ENCODE results near the gene ANXA1. TPM values are rescaled to one million over a fixed set of nuclear protein-coding genes. Genes with fewer than 3 reads are reported as not detected.

The ANXA1 gene
- total RNA-seq, 1 experiment from 2014 or later, result 2.1 TPM

GRCh38 chr9:73114958-73115357, 36.7 kb upstream of the ANXA1 start (continued):
- TF ChIP-seq PREB (CRISPR knock-in tag; IDR thresholded peaks at IDR 0.05; ENCODE audit: borderline replicate concordance), result no peak
- TF ChIP-seq SMAD4 (CRISPR knock-in tag; IDR thresholded peaks at IDR 0.05), result no peak
- no peak for TF ChIP-seq E2F1 (CRISPR knock-in tag; IDR thresholded peaks at IDR 0.05)
- no peak for TF ChIP-seq ARID4B (CRISPR knock-in tag; IDR thresholded peaks at IDR 0.05; ENCODE audit: borderline replicate concordance)
- TF ChIP-seq TEAD1 (CRISPR knock-in tag; IDR thresholded peaks at IDR 0.05), result no peak
- no peak for TF ChIP-seq ZNF232 (CRISPR knock-in tag; IDR thresholded peaks at IDR 0.05)
- TF ChIP-seq ZNF671 (CRISPR knock-in tag; IDR thresholded peaks at IDR 0.05), result no peak
- TF ChIP-seq TEAD4 (CRISPR knock-in tag; IDR thresholded peaks at IDR 0.05), result no peak
- TF ChIP-seq SOX15 (CRISPR knock-in tag; IDR thresholded peaks at IDR 0.05), result no peak

- no peak for ATAC-seq
- Mint-ChIP-seq H3K9me3 (no peaks in the 10 kb centered on the region), H3K4me3 (no peak overlapping the region), H3K36me3 (no peaks in the 10 kb centered on the region), H3K4me1 (no peaks in the 10 kb centered on the region), H3K27me3 (ENCODE audit: low read depth) (no peaks in the 10 kb centered on the region), H3K27ac (no peak overlapping the region)
- POLR2A ChIA-PET, result no interaction called here
- CTCF ChIA-PET, result interaction anchor here (2.0 kb wide), 1 partner anchor 9 kb away, joined by 7 read pairs; no protein-coding TSS in a partner anchor
- no peak for DNase-seq (ENCODE audit: low spot score)
- TF ChIP-seq TEAD1 (CRISPR knock-in tag; IDR thresholded peaks at IDR 0.05), result no peak
- no peak for TF ChIP-seq USF1 (CRISPR knock-in tag; IDR thresholded peaks at IDR 0.05)
- TF ChIP-seq IRF1 (CRISPR knock-in tag; IDR thresholded peaks at IDR 0.05), result no peak
- no peak for TF ChIP-seq HMGXB4 (CRISPR knock-in tag; IDR thresholded peaks at IDR 0.05)
- TF ChIP-seq E2F1 (CRISPR knock-in tag; IDR thresholded peaks at IDR 0.05), result no peak
- no peak for TF ChIP-seq ERG (CRISPR knock-in tag; IDR thresholded peaks at IDR 0.05)
- no peak for TF ChIP-seq E2F5 (CRISPR knock-in tag; IDR thresholded peaks at IDR 0.05)
- no peak for TF ChIP-seq IRF2 (CRISPR knock-in tag; IDR thresholded peaks at IDR 0.05; ENCODE audit: borderline replicate concordance, low read depth)
- TF ChIP-seq CTCF (IDR thresholded peaks at IDR 0.05), result no peak
- no peak for TF ChIP-seq SOX15 (CRISPR knock-in tag; IDR thresholded peaks at IDR 0.05)
- TF ChIP-seq ATF2 (CRISPR knock-in tag; IDR thresholded peaks at IDR 0.05; ENCODE audit: borderline replicate concordance, low read depth), result no peak
- no peak for TF ChIP-seq ZNF219 (CRISPR knock-in tag; IDR thresholded peaks at IDR 0.05; ENCODE audit: borderline replicate concordance)
- TF ChIP-seq NR1H2 (CRISPR knock-in tag; IDR thresholded peaks at IDR 0.05), result no peak
Observed at GRCh38 chr9:73116031-73116430, 35.6 kb upstream of the ANXA1 start.
